ENCODE results near the gene WAC.
A peak's percentile ranks its signal among the peaks of the same experiment; 100 is the strongest.
"Not testable (repeated sequence)": the region's sequence is repeated elsewhere in the genome, so short reads cannot be mapped to it uniquely, and the experiment has no call there.

Gene WAC

DNA sequence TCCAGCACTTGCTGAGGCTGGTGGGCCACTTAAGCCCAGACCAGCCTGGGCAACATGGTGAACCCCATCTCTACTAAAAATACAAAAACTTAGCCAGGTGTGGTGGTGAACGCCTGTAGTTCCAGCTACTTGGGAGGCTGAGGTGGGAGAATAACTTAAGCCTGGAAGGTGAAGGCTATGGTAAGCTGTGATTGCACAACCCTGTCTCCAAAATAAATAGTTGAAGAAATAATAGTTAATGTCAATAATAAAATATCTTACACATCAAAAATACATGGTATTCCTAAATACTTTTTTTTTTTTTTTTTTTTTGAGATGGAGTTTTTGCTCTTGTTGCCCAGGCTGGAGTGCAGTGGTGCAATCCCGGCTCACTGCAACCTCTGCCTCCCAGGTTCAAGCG lies 76.7 kb downstream of the WAC start:
- not testable (repeated sequence) for DNase-seq (ENCODE audit: low read depth)

GRCh38 chr10:28612877-28613276 lies 80.0 kb downstream of the WAC start:
- DNase-seq (ENCODE audit: low read depth) = no peak

- no peak for DNase-seq (ENCODE audit: low read depth)
These were observed 83.6 kb downstream of the WAC start for GRCh38 chr10:28616514-28616913.

- no peak for DNase-seq (ENCODE audit: low read depth)
These were observed 86.5 kb downstream of the WAC start for GRCh38 chr10:28619455-28619854.

DNA sequence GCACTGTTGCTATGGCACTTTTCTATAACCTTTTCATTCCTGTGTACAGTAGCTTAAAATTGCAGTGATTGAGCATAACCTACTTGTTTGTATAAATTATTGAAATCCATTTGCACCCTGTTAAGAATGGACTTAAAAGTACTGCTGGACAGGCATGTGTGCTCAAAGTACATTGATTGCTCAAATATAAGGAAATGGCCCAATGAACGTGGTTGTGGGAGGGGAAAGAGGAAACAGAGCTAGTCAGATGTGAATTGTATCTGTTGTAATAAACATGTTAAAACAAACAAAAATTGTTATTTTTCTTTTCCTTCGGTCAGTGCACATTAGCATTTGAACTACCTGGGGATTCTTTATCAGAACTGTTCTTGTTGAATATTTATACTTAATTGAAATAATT lies 87.3 kb downstream of the WAC start:
- DNase-seq (ENCODE audit: low read depth) = no peak

GRCh38 chr10:28623483-28623882 lies 90.6 kb downstream of the WAC start:
- no peak for DNase-seq (ENCODE audit: low read depth)

GRCh38 chr10:28624351-28624750 lies 91.4 kb downstream of the WAC start:
- DNase-seq (ENCODE audit: low read depth) = no peak

- no peak for DNase-seq (ENCODE audit: low read depth)
These were observed 94.2 kb downstream of the WAC start for GRCh38 chr10:28627102-28627501.

GRCh38 chr10:28628184-28628893 lies 95.4 kb downstream of the WAC start:
- peak; percentile 16 for DNase-seq (ENCODE audit: low read depth)

DNA sequence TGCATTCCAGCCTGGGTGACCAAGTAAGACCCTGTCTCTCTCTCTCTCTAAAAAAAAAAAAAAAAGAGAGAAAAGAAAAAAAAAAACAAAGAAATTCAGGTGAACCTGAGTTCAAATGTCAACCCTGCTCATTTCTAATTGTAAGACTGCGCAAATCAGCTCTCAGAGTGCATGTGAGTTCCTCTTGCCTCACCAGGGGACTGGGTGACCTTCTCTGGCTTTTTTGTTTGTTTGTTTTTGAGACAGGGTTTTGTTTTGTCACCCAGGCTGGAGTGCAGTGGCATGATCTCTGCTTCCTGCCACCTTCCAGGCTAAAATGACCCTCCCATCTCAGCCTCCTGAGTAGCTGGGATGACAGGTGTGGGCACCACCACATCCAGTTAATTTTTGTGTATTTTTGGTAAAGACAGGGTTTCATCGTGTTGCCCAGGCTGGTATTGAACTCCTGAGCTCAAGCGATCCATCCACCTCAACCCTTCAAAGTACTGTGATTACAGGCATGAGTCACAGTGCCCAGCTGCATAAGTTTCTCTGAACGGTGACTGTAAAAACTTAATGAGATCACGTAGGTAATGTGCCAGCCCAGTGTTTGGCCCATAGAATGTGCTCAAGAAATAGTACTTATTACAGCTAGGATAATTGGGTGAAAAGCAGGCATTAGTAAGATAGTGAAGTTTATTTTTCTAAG lies 99.1 kb downstream of the WAC start:
- DNase-seq (ENCODE audit: low read depth) = no peak

DNA sequence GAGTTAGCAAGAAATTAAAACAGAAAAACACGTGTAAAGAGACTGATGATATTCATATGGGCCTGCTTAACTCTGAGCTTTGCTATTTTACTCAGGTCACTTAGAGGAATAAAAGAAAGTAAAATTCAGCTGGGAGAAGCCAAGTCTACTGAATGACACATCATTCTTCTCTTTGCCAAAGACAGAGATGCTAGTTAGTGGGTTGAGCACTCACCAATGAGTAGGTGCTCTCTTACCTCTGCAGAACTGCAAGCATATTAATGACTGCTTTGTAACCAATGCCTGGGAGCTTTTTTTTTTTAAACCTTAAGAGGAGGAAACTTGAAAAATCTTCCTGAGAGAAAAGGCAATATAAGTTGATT lies 99.6 kb downstream of the WAC start:
- DNase-seq (ENCODE audit: low read depth) = no peak

DNA sequence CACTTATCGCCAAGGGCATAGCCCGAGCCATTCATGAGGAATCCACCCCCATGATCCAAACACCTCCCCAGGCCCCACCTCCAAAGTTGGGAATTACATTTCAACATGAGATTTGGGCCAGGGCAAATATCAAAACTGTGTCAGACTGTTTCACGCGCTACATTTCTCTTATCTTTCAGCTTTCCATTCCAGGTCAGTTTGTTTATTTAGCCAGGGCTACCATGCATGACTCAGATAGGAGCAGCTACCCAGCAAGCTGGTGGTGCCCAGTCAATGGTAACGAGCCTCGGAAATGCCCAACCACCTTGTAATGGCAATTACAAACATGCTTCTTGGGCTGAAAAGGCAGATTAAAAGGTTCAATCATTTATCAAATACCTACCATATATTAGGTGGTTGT lies 100.8 kb downstream of the WAC start:
- no peak for DNase-seq (ENCODE audit: low read depth)

GRCh38 chr10:28637346-28637745 lies 104.4 kb downstream of the WAC start:
- no peak for DNase-seq (ENCODE audit: low read depth)

DNA sequence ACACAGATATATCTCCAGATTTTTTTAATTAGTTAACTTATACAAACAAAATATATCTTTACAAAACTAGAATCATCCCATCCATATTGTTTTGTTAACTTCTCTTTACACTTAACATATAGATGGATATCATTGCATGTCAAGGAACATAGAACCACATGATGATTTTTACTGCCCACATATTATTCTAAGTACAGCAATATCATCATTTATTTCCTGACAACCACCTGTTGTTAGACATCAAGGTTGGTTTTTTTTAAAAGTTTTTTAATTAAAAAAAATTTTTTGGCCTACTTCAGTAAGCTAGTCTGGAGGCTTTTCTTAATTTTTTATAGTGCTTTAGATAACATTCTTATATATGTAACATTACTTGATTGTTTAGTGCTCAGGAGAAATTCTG lies 105.5 kb downstream of the WAC start:
- no peak for DNase-seq (ENCODE audit: low read depth)

GRCh38 chr10:28640551-28640950 lies 107.6 kb downstream of the WAC start:
- no peak for DNase-seq (ENCODE audit: low read depth)

GRCh38 chr10:28644647-28645046 lies 111.7 kb downstream of the WAC start:
- DNase-seq (ENCODE audit: low read depth) = no peak

DNA sequence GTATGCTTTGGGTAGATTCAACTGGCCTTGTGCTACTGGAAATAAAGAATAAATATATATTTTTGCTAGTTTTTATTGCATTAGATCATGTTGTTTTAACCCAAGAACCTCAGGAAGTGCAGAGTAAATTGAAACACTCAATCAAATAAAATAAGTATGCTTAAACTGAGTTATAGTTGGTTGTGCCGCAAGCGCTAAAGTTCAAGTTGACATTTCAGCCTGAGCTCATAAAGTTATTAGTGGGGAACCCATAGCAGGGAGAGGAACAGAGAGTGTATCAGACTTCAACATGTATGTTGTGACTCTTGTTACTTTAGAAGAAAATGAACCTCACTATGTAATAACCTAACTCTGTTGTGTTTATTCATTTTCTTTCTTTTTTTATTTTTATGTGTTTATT lies 119.2 kb downstream of the WAC start:
- no peak for DNase-seq (ENCODE audit: low read depth)

DNA sequence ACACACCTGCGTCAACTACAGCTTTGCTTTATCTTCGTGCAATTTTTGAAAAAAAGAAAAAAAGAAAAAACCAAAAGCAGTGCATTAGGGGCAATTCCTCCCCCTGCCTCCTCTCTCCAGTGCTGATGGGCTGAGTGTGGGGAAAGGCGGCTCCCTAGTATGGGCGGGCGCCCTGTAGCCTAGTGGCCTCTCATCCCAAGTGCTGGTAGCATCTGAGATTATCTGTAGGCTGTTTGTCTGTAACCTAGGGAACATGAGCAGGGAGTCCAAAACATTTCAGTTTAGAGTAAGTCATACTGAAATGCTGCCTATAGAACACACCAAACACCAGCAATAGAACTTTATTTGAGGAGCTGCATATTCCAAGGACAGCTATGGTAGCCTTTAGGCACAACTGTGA lies 119.8 kb downstream of the WAC start:
- no peak for DNase-seq (ENCODE audit: low read depth)

DNA sequence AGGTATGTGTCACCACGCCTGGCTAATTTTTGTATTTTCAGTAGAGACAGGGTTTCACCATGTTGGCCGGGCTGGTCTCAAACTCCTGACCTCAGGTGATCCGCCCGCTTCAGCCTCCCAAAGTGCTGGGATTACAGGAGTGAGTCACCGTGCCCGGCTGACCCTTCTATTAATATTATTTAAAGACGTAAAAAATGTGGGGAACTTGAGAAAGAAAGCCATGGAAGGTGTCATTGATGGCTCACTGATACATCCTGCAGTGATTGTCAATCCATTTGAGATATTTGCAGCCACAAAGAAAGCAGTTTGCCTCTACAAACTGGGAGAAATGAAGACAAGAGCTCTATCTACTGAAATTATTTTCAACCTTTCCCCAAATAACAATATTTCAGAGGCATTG lies 125.9 kb downstream of the WAC start:
- DNase-seq (ENCODE audit: low read depth) = not testable (repeated sequence)

DNA sequence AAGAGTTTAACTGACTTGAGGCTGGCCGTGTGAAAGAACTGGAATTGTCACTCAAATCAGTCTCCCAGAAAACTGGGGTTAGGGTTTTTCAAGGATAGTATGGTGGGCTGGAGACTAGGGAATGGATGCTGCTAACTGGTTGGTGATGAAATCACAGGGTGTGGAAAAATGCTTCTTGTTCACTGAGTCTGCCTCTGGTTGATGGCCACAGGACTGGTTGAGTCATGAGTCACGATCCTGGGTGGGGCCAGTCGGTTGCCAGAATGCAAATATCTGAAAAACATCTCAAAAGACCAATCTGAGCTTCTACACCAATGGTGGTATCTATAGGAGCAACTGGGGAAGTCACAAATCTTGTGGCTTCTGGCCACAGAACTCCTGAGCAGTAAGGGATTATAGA lies 128.1 kb downstream of the WAC start:
- peak; percentile 42 for DNase-seq (ENCODE audit: low read depth)

DNA sequence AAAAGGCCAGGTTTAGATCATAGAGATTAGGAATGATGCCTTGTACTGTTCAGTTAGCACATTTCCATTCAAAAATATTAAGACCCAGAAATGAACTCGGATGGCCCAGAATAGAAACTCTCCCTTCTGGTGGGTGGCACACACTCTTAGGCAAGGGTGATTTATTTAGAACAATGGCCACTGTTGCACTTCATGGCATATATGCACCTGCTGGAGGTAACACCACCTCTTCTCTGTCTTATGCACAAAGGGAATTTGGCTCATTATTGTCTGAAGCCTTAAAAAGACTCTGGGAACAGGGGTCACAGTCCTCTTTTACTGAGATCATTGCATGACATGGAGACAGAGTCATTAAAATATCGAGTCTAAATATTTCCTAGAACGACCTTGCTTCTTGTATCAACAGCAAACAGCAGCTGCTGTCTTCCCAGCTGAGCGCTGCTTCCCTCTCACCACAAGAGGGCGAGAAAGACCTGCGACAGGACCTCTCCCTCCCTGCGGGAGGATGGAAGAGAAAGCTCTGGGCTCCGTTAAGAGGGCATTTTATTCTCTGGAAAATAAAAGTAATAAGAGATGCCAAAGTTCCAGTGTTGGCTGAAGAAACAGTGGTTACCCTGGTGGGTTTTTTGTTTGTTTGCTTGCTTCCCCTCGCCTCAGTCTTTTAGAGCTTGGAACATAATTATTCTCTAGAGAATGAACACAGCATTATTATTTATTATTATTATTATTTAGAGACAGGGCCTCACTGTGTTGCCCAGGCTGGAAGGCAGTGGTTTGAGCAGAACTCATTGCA lies 130.9 kb downstream of the WAC start:
- no peak for DNase-seq (ENCODE audit: low read depth)

DNA sequence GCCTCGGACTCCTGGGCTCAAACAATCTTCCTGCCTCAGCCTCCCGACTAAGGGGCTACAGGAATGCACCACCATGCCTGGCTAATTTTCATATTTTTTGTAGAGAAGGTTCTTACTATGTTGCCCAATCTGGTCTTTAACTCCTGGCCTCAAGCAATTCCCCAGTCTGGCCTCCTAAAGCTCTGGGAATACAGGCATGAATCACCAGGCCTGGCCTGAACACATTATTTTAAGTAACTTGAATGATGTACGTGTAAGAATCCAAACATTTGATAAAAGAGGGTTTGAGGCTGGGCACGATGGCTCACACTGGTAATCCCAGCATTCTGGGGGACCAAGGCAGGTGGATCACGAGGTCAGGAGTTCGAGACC lies 131.4 kb downstream of the WAC start:
- no peak for DNase-seq (ENCODE audit: low read depth)

- no peak for DNase-seq (ENCODE audit: low read depth)
These were observed 134.0 kb downstream of the WAC start for GRCh38 chr10:28666751-28667467.
